Endodermal cell (in vitro differentiated cells): ENCODE results near the gene OMA1. TPM values are rescaled to one million over a fixed set of nuclear protein-coding genes. Genes with fewer than 3 reads are reported as not detected.

Source experiments
- DNase-seq: peaks from one replicate; pipeline ENCODE4 v3.0.0-alpha.2; 2017
- H3K27ac ChIP-seq: 2 replicates; pipeline ENCODE4 v1.5.1; 2013; ENCODE audit warnings: mild to moderate bottlenecking, low read depth, low read length, moderate library complexity
- H3K27me3 ChIP-seq: 2 replicates; pipeline ENCODE4 v1.6.1; 2013; ENCODE audit warnings: mild to moderate bottlenecking, low read length, moderate library complexity; ENCODE audit not compliant: insufficient read depth, control insufficient read depth, poor library complexity, severe bottlenecking
- H3K36me3 ChIP-seq: 2 replicates; pipeline ENCODE4 v1.7.0; 2013; ENCODE audit warnings: mild to moderate bottlenecking, low read length, moderate library complexity; ENCODE audit not compliant: control insufficient read depth, insufficient read depth
- H3K4me1 ChIP-seq: one replicate; pipeline ENCODE4 v1.7.0; 2013; ENCODE audit warnings: low read length; ENCODE audit not compliant: control insufficient read depth, insufficient read depth
- H3K4me3 ChIP-seq: 2 replicates; pipeline ENCODE4 v1.5.1; 2013; ENCODE audit warnings: mild to moderate bottlenecking, low read length, moderate library complexity
- H3K9ac ChIP-seq: 2 replicates; pipeline ENCODE4 v1.6.1; 2013; ENCODE audit warnings: mild to moderate bottlenecking, low read length, moderate library complexity; ENCODE audit not compliant: poor library complexity, severe bottlenecking; ENCODE audit errors: extremely low read depth
- H3K9me3 ChIP-seq: 2 replicates; pipeline ENCODE4 v1.6.1; 2013; ENCODE audit warnings: mild to moderate bottlenecking, low read length, moderate library complexity; ENCODE audit not compliant: control insufficient read depth
- H3K27ac Mint-ChIP-seq: 2 replicates; pipeline ENCODE4 v1.8.0; 2020; ENCODE audit warnings: mixed read lengths
- H3K27me3 Mint-ChIP-seq: 2 replicates; pipeline ENCODE4 v1.8.0; 2021; ENCODE audit warnings: mild to moderate bottlenecking, mixed read lengths; ENCODE audit not compliant: insufficient read depth
- H3K36me3 Mint-ChIP-seq: 2 replicates; pipeline ENCODE4 v1.8.0; 2020; ENCODE audit warnings: low read depth, mixed read lengths
- H3K4me1 Mint-ChIP-seq: 2 replicates; pipeline ENCODE4 v1.8.0; 2020; ENCODE audit warnings: mixed read lengths
- H3K4me3 Mint-ChIP-seq: 2 replicates; pipeline ENCODE4 v1.8.0; 2020; ENCODE audit warnings: mild to moderate bottlenecking, moderate library complexity, mixed read lengths
- H3K9me3 Mint-ChIP-seq: 2 replicates; pipeline ENCODE4 v1.8.0; 2020; ENCODE audit warnings: mild to moderate bottlenecking, mixed read lengths
- WGBS, 2 experiments: methylation state at CpG; one replicate each; pipeline versions ENCODE4 v1.1.5 to v1.1.7; 2013; ENCODE audit warnings: missing lambda C conversion rate in 2 of 2, mixed read lengths in 1 of 2; ENCODE audit not compliant: insufficient coverage in 1 of 2, insufficient read length in 1 of 2; 5-methylcytosine and 5-hydroxymethylcytosine counted together
- total RNA-seq, 2 donors: library from RNA; stranded (reverse); fragmentation: NEBNext Ultra II Directional in 1 of 2; extraction: Animal tissue kit (Norgen Biotek cat#: 25700) in 1 of 2; gene quantifications; 2 replicates in 1 of 2; 3 replicates in 1 of 2; pipeline ENCODE4 v1.2.1, GENCODE V29; 2021
- TF ChIP-seq, protein P1 (sequence below): fragments of 200-600 bp; sonication (generic); conservative IDR thresholded peaks from 2 replicates; pipeline ENCODE4 v1.5.0; 2021; ENCODE audit warnings: antibody characterized with exemption, mild to moderate bottlenecking

OMA1 gene
- total RNA-seq, 2 donors from 2014 or later, result 13.0 to 18.4 TPM

DNA sequence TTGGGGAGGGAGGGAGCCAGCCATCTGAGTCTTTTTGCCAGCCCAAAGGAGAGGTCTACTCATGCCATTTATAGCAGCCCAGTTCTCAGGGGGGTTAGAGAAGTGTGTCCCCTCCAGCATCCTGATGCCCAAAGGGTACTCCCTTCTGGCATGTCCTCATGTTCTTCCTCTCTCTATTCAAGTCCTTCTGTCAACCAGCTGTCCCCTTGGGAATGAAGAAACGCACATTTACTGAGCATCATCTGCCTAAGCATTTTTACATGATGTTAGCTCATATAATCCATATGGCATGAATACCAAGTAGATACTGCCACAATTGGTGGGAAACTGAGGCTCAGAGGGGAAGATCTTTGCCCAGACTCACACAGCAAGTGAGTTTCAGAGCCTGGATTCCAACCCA, 45.3 kb upstream of the OMA1 start:
- Mint-ChIP-seq H3K36me3 (no peaks in the 10 kb centered on the region), H3K9me3 (no peaks in the 10 kb centered on the region), H3K27me3 (peaks cover 18% of the 10 kb centered on the region), H3K4me1 (no peaks in the 10 kb centered on the region), H3K4me3 (no peak overlapping the region), H3K27ac (no peak overlapping the region)
- Histone ChIP-seq H3K4me3 (no peak overlapping the region), H3K27ac (no peak overlapping the region), H3K36me3 (no peaks in the 10 kb centered on the region), H3K9me3 (no peaks in the 10 kb centered on the region), H3K9ac (no peak overlapping the region), H3K4me1 (no peaks in the 10 kb centered on the region), H3K27me3 (peaks cover 17% of the 10 kb centered on the region)
- 97% methylated on average over 1 of the region's 1 CpG; no CpG with 5 or more reads in 1 of the 2 experiments for WGBS, 2 experiments
- no peak for DNase-seq
- TF ChIP-seq, protein P1, sequence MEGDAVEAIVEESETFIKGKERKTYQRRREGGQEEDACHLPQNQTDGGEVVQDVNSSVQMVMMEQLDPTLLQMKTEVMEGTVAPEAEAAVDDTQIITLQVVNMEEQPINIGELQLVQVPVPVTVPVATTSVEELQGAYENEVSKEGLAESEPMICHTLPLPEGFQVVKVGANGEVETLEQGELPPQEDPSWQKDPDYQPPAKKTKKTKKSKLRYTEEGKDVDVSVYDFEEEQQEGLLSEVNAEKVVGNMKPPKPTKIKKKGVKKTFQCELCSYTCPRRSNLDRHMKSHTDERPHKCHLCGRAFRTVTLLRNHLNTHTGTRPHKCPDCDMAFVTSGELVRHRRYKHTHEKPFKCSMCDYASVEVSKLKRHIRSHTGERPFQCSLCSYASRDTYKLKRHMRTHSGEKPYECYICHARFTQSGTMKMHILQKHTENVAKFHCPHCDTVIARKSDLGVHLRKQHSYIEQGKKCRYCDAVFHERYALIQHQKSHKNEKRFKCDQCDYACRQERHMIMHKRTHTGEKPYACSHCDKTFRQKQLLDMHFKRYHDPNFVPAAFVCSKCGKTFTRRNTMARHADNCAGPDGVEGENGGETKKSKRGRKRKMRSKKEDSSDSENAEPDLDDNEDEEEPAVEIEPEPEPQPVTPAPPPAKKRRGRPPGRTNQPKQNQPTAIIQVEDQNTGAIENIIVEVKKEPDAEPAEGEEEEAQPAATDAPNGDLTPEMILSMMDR, result no peak

DNA sequence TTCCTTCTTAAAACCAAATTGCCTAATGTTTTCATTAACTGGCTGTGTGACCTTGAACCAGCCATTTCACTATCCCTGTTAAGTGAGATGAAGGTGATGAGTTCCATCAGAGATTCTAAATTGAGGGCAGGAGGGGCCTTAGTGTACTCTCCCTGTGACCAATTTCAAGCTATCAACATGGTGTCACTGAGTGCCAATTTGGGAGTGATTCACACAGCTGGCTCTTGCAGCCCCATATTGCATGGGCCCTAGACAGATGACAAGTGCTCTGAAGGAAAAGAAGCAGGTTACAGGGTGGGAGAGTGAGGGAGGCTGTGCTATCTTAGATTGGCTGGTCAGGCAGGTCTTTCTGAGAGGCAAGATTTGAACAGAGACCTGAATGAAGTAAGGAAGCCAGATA, 43.5 kb upstream of the OMA1 start:
- H3K4me1 Mint-ChIP-seq, result no peaks in the 10 kb centered on the region
- no peak overlapping the region for H3K27ac Mint-ChIP-seq
- peaks cover 21% of the 10 kb centered on the region for H3K27me3 ChIP-seq
- H3K9me3 Mint-ChIP-seq, result no peaks in the 10 kb centered on the region
- H3K4me3 ChIP-seq, result no peak overlapping the region
- TF ChIP-seq, protein P1, result no peak
- no peak overlapping the region for H3K9ac ChIP-seq
- H3K27ac ChIP-seq, result no peak overlapping the region
- H3K27me3 Mint-ChIP-seq, result peaks cover 33% of the 10 kb centered on the region
- no peaks in the 10 kb centered on the region for H3K36me3 ChIP-seq
- no peaks in the 10 kb centered on the region for H3K36me3 Mint-ChIP-seq
- no peak for DNase-seq
- no peak overlapping the region for H3K4me3 Mint-ChIP-seq
- H3K4me1 ChIP-seq, result no peaks in the 10 kb centered on the region
- H3K9me3 ChIP-seq, result no peaks in the 10 kb centered on the region

DNA sequence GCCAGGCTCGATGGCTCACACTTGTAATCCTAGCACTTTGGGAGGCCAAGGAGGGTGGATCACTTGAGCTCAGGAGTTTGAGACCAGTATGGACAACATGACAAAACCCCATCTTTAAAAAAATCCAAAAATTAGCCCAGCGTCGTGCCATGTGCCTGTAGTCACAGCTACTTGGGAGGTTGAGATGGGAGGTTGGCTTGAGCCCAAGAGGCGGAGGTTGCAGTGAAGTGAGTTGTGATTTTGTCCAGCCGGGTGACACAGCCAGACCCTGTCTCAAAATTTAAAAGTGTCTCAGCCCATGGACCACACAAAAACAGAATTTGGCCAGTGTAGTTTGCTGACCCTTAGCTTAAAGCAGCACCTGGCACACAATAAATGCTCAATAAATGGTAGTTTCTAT, 41.9 kb upstream of the OMA1 start:
- Histone ChIP-seq H3K9me3 (no peaks in the 10 kb centered on the region), H3K36me3 (no peaks in the 10 kb centered on the region), H3K27ac (no peak overlapping the region), H3K9ac (no peak overlapping the region), H3K27me3 (peaks cover 24% of the 10 kb centered on the region), H3K4me3 (no peak overlapping the region), H3K4me1 (no peaks in the 10 kb centered on the region)
- Mint-ChIP-seq H3K36me3 (no peaks in the 10 kb centered on the region), H3K27ac (no peak overlapping the region), H3K4me1 (no peaks in the 10 kb centered on the region), H3K9me3 (no peaks in the 10 kb centered on the region), H3K4me3 (no peak overlapping the region), H3K27me3 (peaks cover 31% of the 10 kb centered on the region)
- TF ChIP-seq, protein P1, result no peak
- no peak for DNase-seq
- WGBS, 2 experiments, result 95 to 96% methylated on average over 2 to 5 of the region's 5 CpGs
